HepG2 (cell line): Measurements from ENCODE around the gene TMEM59. TPM values are rescaled to one million over a fixed set of nuclear protein-coding genes. Genes with fewer than 3 reads are reported as not detected.

ENCODE experiments used
- FIP1L1 ChIP-seq: fragments of 200-400 bp; formaldehyde crosslinking; IDR thresholded peaks from 2 replicates; pipeline ENCODE4 v1.6.1; 2018; ENCODE audit warnings: low read depth, mild to moderate bottlenecking, low read length, moderate library complexity, borderline replicate concordance; ENCODE audit not compliant: insufficient read depth
- NFKBIZ ChIP-seq: IDR thresholded peaks from 2 replicates; pipeline ENCODE4 v1.6.1; 2018; ENCODE audit warnings: missing genetic modification reagents, missing compliant biosample characterization
- SAP130 ChIP-seq: IDR thresholded peaks from 2 replicates; pipeline ENCODE4 v1.6.1; 2016; ENCODE audit warnings: low read depth
- ZFAT ChIP-seq: sonication (generic); formaldehyde crosslinking; conservative IDR thresholded peaks from 2 replicates; pipeline ENCODE4 v1.8.1; 2023; ENCODE audit warnings: missing genetic modification reagents, inconsistent platforms
- ZFP1 ChIP-seq: IDR thresholded peaks from 2 replicates; pipeline ENCODE4 v1.6.1; 2016
- ZFP36 ChIP-seq: fragments of 150-350 bp; IDR thresholded peaks from 2 replicates; pipeline ENCODE4 v1.6.1; 2018; ENCODE audit warnings: borderline replicate concordance, low read length, low read depth; ENCODE audit not compliant: partially characterized antibody
- ZFP36L1 ChIP-seq: sonication (generic); formaldehyde crosslinking; IDR thresholded peaks from 2 replicates; pipeline ENCODE4 v1.8.0; 2022; ENCODE audit warnings: mild to moderate bottlenecking, missing genetic modification reagents, moderate library complexity
- ZNF670 ChIP-seq: sonication (generic); formaldehyde crosslinking; IDR thresholded peaks from 2 replicates; pipeline ENCODE4 v1.8.0; 2022; ENCODE audit warnings: mild to moderate bottlenecking, missing genetic modification reagents, borderline replicate concordance
- ZSCAN25 ChIP-seq: sonication (generic); formaldehyde crosslinking; IDR thresholded peaks from 2 replicates; pipeline ENCODE4 v1.8.0; 2022; ENCODE audit warnings: mild to moderate bottlenecking, missing genetic modification reagents
- polyA plus RNA-seq, 8 experiments: library from polyadenylated mRNA; depleted of rRNA in 3 of 8; stranded (reverse) in 7 of 8; unstranded in 1 of 8; fragments of >200 nt; fragmentation: Illumina TruSeq in 4 of 8; extraction: Trizol in 4 of 8; gene quantifications; 2 replicates each; pipeline versions ENCODE4 v1.2.1 to v1.2.3, GENCODE V29; 2011 to 2016; ENCODE audit warnings: low read depth in 4 of 8, missing spikeins in 1 of 8, mixed read lengths in 1 of 8; ENCODE audit not compliant: insufficient read depth in 1 of 8
- total RNA-seq, 5 experiments: library from RNA; depleted of rRNA; stranded (reverse); fragments of >200 nt; fragmentation: Illumina TruSeq; extraction: Trizol; gene quantifications; 2 replicates each; pipeline ENCODE4 v1.2.3, GENCODE V29; 2016; ENCODE audit warnings: low read depth in 1 of 5
- TF ChIP-seq, protein P1 (sequence below): IDR thresholded peaks from 2 replicates; pipeline ENCODE4 v1.6.1; 2016; ENCODE audit warnings: low read depth, missing genetic modification reagents, missing compliant biosample characterization
- TF ChIP-seq, protein P2 (sequence below): fragments of 450-650 bp; IDR thresholded peaks from 2 replicates; pipeline ENCODE4 v1.6.1; 2017; ENCODE audit warnings: mild to moderate bottlenecking
- TF ChIP-seq, protein P3 (sequence below): sonication (generic); formaldehyde crosslinking; IDR thresholded peaks from 2 replicates; pipeline ENCODE4 v1.4.0; 2020; ENCODE audit warnings: missing genetic modification reagents
- TF ChIP-seq, protein P4 (sequence below): sonication (generic); IDR thresholded peaks from 2 replicates; pipeline ENCODE4 v1.6.1; 2016; ENCODE audit warnings: low read depth, borderline replicate concordance
- TF ChIP-seq, protein P5 (sequence below): sonication (generic); formaldehyde crosslinking; IDR thresholded peaks from 2 replicates; pipeline ENCODE4 v1.5.1; 2020; ENCODE audit warnings: missing genetic modification reagents, mild to moderate bottlenecking, borderline replicate concordance

Gene TMEM59
- total and polyA plus RNA-seq, 2 of the 13 experiments (the other 11 are each of a cell fraction or from before 2014, with no cell fraction given), result 147 to 363 TPM

DNA sequence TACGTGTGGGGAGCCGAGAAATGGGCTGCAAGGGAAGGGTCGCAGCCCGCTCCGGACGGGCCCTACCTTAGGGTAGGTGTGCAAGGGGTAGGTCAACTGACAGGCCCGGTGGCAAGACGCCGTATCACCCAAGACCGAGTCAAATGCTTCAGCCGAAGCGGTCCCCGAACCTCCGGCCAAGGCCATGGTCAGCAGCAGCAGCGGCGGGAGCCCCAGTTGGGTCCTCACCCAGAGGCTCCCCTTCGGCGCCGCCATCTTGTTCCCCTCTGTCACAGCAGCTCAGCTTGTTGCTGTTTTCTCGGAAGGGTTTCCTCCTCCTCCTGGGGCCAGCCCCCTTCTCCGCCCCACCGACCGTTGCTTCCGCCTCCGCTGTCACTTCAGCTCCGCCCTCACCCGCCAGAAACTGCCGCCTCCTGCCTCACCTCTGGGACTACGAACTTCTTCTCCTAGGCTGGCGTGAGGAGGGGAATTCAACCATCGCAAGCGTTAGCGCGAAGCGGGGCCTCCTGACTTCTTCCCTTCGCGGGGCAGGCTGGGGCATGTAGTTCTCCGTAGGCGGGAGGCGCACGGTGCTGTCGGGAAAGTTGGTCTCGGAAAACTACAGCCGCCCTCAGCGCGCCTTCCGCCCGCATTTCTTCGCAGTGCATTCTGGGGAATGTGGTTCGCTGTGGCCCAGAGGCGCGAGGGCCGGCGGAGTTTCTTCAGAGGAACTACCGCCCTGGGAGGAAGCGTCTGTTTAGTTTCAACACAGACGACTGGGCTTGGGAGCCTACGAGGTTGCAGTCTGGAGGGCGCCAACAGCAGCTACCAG, at the start of gene TMEM59, which contains the start of gene TCEANC2 (continued):
- TF ChIP-seq, protein P1, sequence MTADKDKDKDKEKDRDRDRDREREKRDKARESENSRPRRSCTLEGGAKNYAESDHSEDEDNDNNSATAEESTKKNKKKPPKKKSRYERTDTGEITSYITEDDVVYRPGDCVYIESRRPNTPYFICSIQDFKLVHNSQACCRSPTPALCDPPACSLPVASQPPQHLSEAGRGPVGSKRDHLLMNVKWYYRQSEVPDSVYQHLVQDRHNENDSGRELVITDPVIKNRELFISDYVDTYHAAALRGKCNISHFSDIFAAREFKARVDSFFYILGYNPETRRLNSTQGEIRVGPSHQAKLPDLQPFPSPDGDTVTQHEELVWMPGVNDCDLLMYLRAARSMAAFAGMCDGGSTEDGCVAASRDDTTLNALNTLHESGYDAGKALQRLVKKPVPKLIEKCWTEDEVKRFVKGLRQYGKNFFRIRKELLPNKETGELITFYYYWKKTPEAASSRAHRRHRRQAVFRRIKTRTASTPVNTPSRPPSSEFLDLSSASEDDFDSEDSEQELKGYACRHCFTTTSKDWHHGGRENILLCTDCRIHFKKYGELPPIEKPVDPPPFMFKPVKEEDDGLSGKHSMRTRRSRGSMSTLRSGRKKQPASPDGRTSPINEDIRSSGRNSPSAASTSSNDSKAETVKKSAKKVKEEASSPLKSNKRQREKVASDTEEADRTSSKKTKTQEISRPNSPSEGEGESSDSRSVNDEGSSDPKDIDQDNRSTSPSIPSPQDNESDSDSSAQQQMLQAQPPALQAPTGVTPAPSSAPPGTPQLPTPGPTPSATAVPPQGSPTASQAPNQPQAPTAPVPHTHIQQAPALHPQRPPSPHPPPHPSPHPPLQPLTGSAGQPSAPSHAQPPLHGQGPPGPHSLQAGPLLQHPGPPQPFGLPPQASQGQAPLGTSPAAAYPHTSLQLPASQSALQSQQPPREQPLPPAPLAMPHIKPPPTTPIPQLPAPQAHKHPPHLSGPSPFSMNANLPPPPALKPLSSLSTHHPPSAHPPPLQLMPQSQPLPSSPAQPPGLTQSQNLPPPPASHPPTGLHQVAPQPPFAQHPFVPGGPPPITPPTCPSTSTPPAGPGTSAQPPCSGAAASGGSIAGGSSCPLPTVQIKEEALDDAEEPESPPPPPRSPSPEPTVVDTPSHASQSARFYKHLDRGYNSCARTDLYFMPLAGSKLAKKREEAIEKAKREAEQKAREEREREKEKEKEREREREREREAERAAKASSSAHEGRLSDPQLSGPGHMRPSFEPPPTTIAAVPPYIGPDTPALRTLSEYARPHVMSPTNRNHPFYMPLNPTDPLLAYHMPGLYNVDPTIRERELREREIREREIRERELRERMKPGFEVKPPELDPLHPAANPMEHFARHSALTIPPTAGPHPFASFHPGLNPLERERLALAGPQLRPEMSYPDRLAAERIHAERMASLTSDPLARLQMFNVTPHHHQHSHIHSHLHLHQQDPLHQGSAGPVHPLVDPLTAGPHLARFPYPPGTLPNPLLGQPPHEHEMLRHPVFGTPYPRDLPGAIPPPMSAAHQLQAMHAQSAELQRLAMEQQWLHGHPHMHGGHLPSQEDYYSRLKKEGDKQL, result no peak
- TF ChIP-seq, protein P2, sequence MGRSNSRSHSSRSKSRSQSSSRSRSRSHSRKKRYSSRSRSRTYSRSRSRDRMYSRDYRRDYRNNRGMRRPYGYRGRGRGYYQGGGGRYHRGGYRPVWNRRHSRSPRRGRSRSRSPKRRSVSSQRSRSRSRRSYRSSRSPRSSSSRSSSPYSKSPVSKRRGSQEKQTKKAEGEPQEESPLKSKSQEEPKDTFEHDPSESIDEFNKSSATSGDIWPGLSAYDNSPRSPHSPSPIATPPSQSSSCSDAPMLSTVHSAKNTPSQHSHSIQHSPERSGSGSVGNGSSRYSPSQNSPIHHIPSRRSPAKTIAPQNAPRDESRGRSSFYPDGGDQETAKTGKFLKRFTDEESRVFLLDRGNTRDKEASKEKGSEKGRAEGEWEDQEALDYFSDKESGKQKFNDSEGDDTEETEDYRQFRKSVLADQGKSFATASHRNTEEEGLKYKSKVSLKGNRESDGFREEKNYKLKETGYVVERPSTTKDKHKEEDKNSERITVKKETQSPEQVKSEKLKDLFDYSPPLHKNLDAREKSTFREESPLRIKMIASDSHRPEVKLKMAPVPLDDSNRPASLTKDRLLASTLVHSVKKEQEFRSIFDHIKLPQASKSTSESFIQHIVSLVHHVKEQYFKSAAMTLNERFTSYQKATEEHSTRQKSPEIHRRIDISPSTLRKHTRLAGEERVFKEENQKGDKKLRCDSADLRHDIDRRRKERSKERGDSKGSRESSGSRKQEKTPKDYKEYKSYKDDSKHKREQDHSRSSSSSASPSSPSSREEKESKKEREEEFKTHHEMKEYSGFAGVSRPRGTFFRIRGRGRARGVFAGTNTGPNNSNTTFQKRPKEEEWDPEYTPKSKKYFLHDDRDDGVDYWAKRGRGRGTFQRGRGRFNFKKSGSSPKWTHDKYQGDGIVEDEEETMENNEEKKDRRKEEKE, result no peak
- TF ChIP-seq, protein P3, sequence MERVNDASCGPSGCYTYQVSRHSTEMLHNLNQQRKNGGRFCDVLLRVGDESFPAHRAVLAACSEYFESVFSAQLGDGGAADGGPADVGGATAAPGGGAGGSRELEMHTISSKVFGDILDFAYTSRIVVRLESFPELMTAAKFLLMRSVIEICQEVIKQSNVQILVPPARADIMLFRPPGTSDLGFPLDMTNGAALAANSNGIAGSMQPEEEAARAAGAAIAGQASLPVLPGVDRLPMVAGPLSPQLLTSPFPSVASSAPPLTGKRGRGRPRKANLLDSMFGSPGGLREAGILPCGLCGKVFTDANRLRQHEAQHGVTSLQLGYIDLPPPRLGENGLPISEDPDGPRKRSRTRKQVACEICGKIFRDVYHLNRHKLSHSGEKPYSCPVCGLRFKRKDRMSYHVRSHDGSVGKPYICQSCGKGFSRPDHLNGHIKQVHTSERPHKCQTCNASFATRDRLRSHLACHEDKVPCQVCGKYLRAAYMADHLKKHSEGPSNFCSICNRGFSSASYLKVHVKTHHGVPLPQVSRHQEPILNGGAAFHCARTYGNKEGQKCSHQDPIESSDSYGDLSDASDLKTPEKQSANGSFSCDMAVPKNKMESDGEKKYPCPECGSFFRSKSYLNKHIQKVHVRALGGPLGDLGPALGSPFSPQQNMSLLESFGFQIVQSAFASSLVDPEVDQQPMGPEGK (CRISPR knock-in tag), result peak; percentile 76
- no peak for TF ChIP-seq FIP1L1
- TF ChIP-seq NFKBIZ, result peak; percentile 52; the same call in 1 of the 2 replicates
- TF ChIP-seq ZFAT (CRISPR knock-in tag), result no peak
- no peak; the same call in 1 of the 2 replicates for TF ChIP-seq ZFP36L1 (CRISPR knock-in tag)
- TF ChIP-seq, protein P4, sequence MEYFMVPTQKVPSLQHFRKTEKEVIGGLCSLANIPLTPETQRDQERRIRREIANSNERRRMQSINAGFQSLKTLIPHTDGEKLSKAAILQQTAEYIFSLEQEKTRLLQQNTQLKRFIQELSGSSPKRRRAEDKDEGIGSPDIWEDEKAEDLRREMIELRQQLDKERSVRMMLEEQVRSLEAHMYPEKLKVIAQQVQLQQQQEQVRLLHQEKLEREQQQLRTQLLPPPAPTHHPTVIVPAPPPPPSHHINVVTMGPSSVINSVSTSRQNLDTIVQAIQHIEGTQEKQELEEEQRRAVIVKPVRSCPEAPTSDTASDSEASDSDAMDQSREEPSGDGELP, result peak; percentile 58; the same call in 1 of the 2 replicates
- no peak for TF ChIP-seq ZFP1
- peak; percentile 84 for TF ChIP-seq SAP130 (CRISPR knock-in tag)
- TF ChIP-seq ZSCAN25 (CRISPR knock-in tag), result no peak
- TF ChIP-seq ZFP36, result no peak
- TF ChIP-seq, protein P5, sequence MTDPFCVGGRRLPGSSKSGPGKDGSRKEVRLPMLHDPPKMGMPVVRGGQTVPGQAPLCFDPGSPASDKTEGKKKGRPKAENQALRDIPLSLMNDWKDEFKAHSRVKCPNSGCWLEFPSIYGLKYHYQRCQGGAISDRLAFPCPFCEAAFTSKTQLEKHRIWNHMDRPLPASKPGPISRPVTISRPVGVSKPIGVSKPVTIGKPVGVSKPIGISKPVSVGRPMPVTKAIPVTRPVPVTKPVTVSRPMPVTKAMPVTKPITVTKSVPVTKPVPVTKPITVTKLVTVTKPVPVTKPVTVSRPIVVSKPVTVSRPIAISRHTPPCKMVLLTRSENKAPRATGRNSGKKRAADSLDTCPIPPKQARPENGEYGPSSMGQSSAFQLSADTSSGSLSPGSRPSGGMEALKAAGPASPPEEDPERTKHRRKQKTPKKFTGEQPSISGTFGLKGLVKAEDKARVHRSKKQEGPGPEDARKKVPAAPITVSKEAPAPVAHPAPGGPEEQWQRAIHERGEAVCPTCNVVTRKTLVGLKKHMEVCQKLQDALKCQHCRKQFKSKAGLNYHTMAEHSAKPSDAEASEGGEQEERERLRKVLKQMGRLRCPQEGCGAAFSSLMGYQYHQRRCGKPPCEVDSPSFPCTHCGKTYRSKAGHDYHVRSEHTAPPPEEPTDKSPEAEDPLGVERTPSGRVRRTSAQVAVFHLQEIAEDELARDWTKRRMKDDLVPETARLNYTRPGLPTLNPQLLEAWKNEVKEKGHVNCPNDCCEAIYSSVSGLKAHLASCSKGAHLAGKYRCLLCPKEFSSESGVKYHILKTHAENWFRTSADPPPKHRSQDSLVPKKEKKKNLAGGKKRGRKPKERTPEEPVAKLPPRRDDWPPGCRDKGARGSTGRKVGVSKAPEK, result no peak
- TF ChIP-seq ZNF670 (CRISPR knock-in tag), result peak; percentile 28; the same call in 1 of the 2 replicates
